Fibroblast of lung (primary cell): ENCODE measurements around the gene C17orf78. TPM values are rescaled to one million over a fixed set of nuclear protein-coding genes. Genes with fewer than 3 reads are reported as not detected.
A peak's percentile ranks its signal among the peaks of the same experiment; 100 is the strongest.

Experiments used
- DNase-seq, 2 donors: peaks; one replicate each; pipeline versions ENCODE4 v3.0.0 to v3.0.0-alpha.2; 2010; ENCODE audit warnings: low read depth in 2 of 2
- H2AFZ ChIP-seq: 2 replicates; pipeline ENCODE4 v1.5.1; 2012; ENCODE audit warnings: low read length, control low read depth, inconsistent platforms
- H3K27ac ChIP-seq: 2 replicates; pipeline ENCODE4 v1.5.1; 2011; ENCODE audit warnings: low read length, control low read depth; ENCODE audit not compliant: insufficient read depth
- H3K27me3 ChIP-seq: 2 replicates; pipeline ENCODE4 v1.5.1; 2011; ENCODE audit warnings: mild to moderate bottlenecking, low read length; ENCODE audit not compliant: control insufficient read depth, insufficient read depth
- H3K36me3 ChIP-seq: 2 replicates; pipeline ENCODE4 v1.5.1; 2011; ENCODE audit warnings: low read length; ENCODE audit not compliant: control insufficient read depth, insufficient read depth
- H3K4me1 ChIP-seq: 2 replicates; pipeline ENCODE4 v1.5.1; 2011; ENCODE audit warnings: low read length; ENCODE audit not compliant: control insufficient read depth, insufficient read depth; ENCODE audit errors: extremely low read depth
- H3K4me2 ChIP-seq: 2 replicates; pipeline ENCODE4 v1.5.1; 2011; ENCODE audit warnings: low read length, control low read depth; ENCODE audit not compliant: insufficient read depth; ENCODE audit errors: extremely low read depth
- H3K4me3 ChIP-seq, 4 experiments: fragments of 200-600 bp in 1 of 4; sonication (generic) in 1 of 4; replicated peaks in 1 of 4; 2 replicates each; pipeline ENCODE4 v1.5.1; 2011 to 2016; ENCODE audit warnings: low read length in 4 of 4, low read depth in 3 of 4, mild to moderate bottlenecking in 3 of 4, control low read depth in 2 of 4, inconsistent platforms in 1 of 4, mixed read lengths in 1 of 4; ENCODE audit not compliant: insufficient read depth in 1 of 4; ENCODE audit errors: control extremely low read depth in 1 of 4
- H3K79me2 ChIP-seq: 2 replicates; pipeline ENCODE4 v1.5.1; 2012; ENCODE audit warnings: mild to moderate bottlenecking, low read length, inconsistent platforms; ENCODE audit not compliant: control insufficient read depth, insufficient read depth
- H3K9ac ChIP-seq: 2 replicates; pipeline ENCODE4 v1.5.1; 2011; ENCODE audit warnings: mild to moderate bottlenecking, low read length, control low read depth; ENCODE audit not compliant: insufficient read depth
- H3K9me3 ChIP-seq: 2 replicates; pipeline ENCODE4 v1.5.1; 2012; ENCODE audit warnings: low read depth, low read length; ENCODE audit not compliant: control insufficient read depth, insufficient read depth
- H4K20me1 ChIP-seq: 2 replicates; pipeline ENCODE4 v1.5.1; 2011; ENCODE audit warnings: low read length; ENCODE audit not compliant: control insufficient read depth, insufficient read depth; ENCODE audit errors: extremely low read depth
- CTCF ChIP-seq, 2 donors: IDR thresholded peaks in 1 of 2; conservative IDR thresholded peaks in 1 of 2; 1 replicate in 1 of 2; 2 replicates in 1 of 2; pipeline ENCODE4 v1.5.1; 2011 to 2012; ENCODE audit warnings: low read length in 2 of 2, control low read depth in 1 of 2, inconsistent platforms in 1 of 2, low read depth in 1 of 2, mild to moderate bottlenecking in 1 of 2
- EZH2 ChIP-seq: IDR thresholded peaks from 2 replicates; pipeline ENCODE4 v1.5.1; 2012; ENCODE audit warnings: low read length, control low read depth, mild to moderate bottlenecking; ENCODE audit errors: missing control alignments
- polyA plus RNA-seq, 2 donors: library from polyadenylated mRNA; depleted of rRNA in 1 of 2; stranded (reverse) in 1 of 2; unstranded in 1 of 2; fragments of >200 nt; gene quantifications; 2 replicates each; pipeline ENCODE4 v1.2.1, GENCODE V29; 2011 to 2012; ENCODE audit warnings: missing spikeins in 1 of 2
- total RNA-seq: library from RNA; depleted of rRNA; stranded (reverse); fragments of >200 nt; gene quantifications from 2 replicates; pipeline ENCODE4 v1.2.1, GENCODE V29; 2014

Gene C17orf78
- total and polyA plus RNA-seq, 2 donors (not counting 1 experiment from before 2014, with no cell fraction given), result not detected

- H4K20me1 ChIP-seq, result no peaks in the 10 kb centered on the region
- no peaks in the 10 kb centered on the region for H3K27me3 ChIP-seq
- no peaks in the 10 kb centered on the region for H3K9me3 ChIP-seq
- TF ChIP-seq EZH2 (no peak), CTCF (conservative IDR thresholded peaks at IDR 0.05 in 1 of 2, IDR thresholded peaks at IDR 0.05 in 1 of 2; ENCODE audit: low read depth in 1 of 2, low read length in 2 of 2) (peak; percentile 26 to 40)
- H2AFZ ChIP-seq, result no peak overlapping the region
- H3K4me2 ChIP-seq, result no peak overlapping the region
- peak in 1 of 2 donors; percentile 21 for DNase-seq
- H3K4me1 ChIP-seq, result no peaks in the 10 kb centered on the region
- H3K79me2 ChIP-seq, result peaks cover 10% of the 10 kb centered on the region
- no peak overlapping the region for H3K9ac ChIP-seq
- H3K27ac ChIP-seq, result no peak overlapping the region
- H3K36me3 ChIP-seq, result peaks cover 9% of the 10 kb centered on the region
- no peak overlapping the region for H3K4me3 ChIP-seq
These were observed 38.2 kb downstream of the C17orf78 start for GRCh38 chr17:37413875-37414519.

DNA sequence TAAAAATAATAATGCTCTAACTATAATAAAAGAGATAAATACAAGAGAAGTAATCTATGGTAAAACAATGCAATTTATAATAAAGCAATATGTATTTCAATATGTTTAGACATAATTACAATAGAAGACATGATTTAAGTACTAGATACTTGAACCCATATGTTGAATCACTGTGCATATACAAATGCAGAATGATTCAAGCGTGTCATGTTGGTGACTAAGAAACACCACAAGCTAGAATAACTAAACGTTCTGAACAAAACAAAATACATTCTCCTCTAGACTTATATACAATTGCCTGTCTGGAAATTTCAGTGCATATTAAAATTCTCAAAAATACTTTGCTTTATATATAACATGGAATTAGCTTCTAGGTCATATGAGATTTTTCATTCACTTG, 42.1 kb downstream of the C17orf78 start:
- no peaks in the 10 kb centered on the region for H4K20me1 ChIP-seq
- no peaks in the 10 kb centered on the region for H3K27me3 ChIP-seq
- H3K27ac ChIP-seq, result no peak overlapping the region
- H3K79me2 ChIP-seq, result peaks cover 2% of the 10 kb centered on the region
- H3K36me3 ChIP-seq, result peaks cover 4% of the 10 kb centered on the region
- peak; percentile 13 to 45 for DNase-seq
- no peak overlapping the region for H2AFZ ChIP-seq
- no peak for TF ChIP-seq CTCF (conservative IDR thresholded peaks at IDR 0.05 in 1 of 2, IDR thresholded peaks at IDR 0.05 in 1 of 2; ENCODE audit: low read depth in 1 of 2, low read length in 2 of 2)
- no peak for TF ChIP-seq EZH2
- no peak overlapping the region for H3K9ac ChIP-seq
- H3K4me3 ChIP-seq, result no peak overlapping the region
- H3K4me1 ChIP-seq, result no peaks in the 10 kb centered on the region
- H3K9me3 ChIP-seq, result no peaks in the 10 kb centered on the region
- no peak overlapping the region for H3K4me2 ChIP-seq

GRCh38 chr17:37422971-37423625, 47.3 kb downstream of the C17orf78 start:
- Histone ChIP-seq H3K79me2 (no peaks in the 10 kb centered on the region), H4K20me1 (no peaks in the 10 kb centered on the region), H3K36me3 (peaks cover 7% of the 10 kb centered on the region), H3K27ac (no peak overlapping the region), H3K4me3 (no peak overlapping the region), H3K4me1 (no peaks in the 10 kb centered on the region), H3K9ac (no peak overlapping the region), H3K4me2 (no peak overlapping the region), H3K27me3 (no peaks in the 10 kb centered on the region), H3K9me3 (no peaks in the 10 kb centered on the region), H2AFZ (no peak overlapping the region)
- TF ChIP-seq EZH2, result no peak
- TF ChIP-seq CTCF (conservative IDR thresholded peaks at IDR 0.05 in 1 of 2, IDR thresholded peaks at IDR 0.05 in 1 of 2; ENCODE audit: low read depth in 1 of 2, low read length in 2 of 2), result no peak
- no peak for DNase-seq
